ENCODE results near the gene GSG1L2. TPM values are rescaled to one million over a fixed set of nuclear protein-coding genes. Genes with fewer than 3 reads are reported as not detected.

GSG1L2 gene
- total RNA-seq, 1 donor from 2014 or later, result not detected

GRCh38 chr17:9825641-9826150 is 3.8 kb upstream of the GSG1L2 start, which contains the start of gene GLP2R:
Gene GLP2R (plus strand): TSS chr17:9825924. CDS start chr17:9826064, 140 bp downstream.
- no peak for DNase-seq (ENCODE audit: low read depth in 2 of 2)

GRCh38 chr17:9824797-9825338 is 3.0 kb upstream of the GSG1L2 start:
- DNase-seq (ENCODE audit: low read depth in 2 of 2), result no peak

- DNase-seq (ENCODE audit: low read depth in 2 of 2), result no peak
Measured at GRCh38 chr17:9824094-9824493, 2.2 kb upstream of the GSG1L2 start.

- no peak for DNase-seq (ENCODE audit: low read depth in 2 of 2)
Measured at GRCh38 chr17:9820448-9820847, 1.4 kb downstream of the GSG1L2 start.

- DNase-seq (ENCODE audit: low read depth in 2 of 2), result no peak
Measured at GRCh38 chr17:9818760-9819159, 3.1 kb downstream of the GSG1L2 start.

GRCh38 chr17:9817086-9817485 is 4.8 kb downstream of the GSG1L2 start:
- DNase-seq (ENCODE audit: low read depth in 2 of 2), result no peak

- no peak for DNase-seq (ENCODE audit: low read depth in 2 of 2)
Measured at GRCh38 chr17:9816472-9816871, 5.4 kb downstream of the GSG1L2 start.

GRCh38 chr17:9814337-9814945 is 7.4 kb downstream of the GSG1L2 start:
- DNase-seq (ENCODE audit: low read depth in 2 of 2), result no peak

GRCh38 chr17:9813166-9813565 is 8.7 kb downstream of the GSG1L2 start:
- DNase-seq (ENCODE audit: low read depth in 2 of 2), result no peak

GRCh38 chr17:9811537-9811936 is 10.3 kb downstream of the GSG1L2 start:
- no peak for DNase-seq (ENCODE audit: low read depth in 2 of 2)

GRCh38 chr17:9811086-9811485 is 10.8 kb downstream of the GSG1L2 start:
- no peak for DNase-seq (ENCODE audit: low read depth in 2 of 2)

GRCh38 chr17:9810100-9810949 is 11.6 kb downstream of the GSG1L2 start:
- no peak for DNase-seq (ENCODE audit: low read depth in 2 of 2)

GRCh38 chr17:9809409-9809808 is 12.5 kb downstream of the GSG1L2 start:
- no peak for DNase-seq (ENCODE audit: low read depth in 2 of 2)

- no peak for DNase-seq (ENCODE audit: low read depth in 2 of 2)
Measured at GRCh38 chr17:9806699-9807098, 15.2 kb downstream of the GSG1L2 start.

GRCh38 chr17:9805769-9806168 is 16.1 kb downstream of the GSG1L2 start:
- no peak for DNase-seq (ENCODE audit: low read depth in 2 of 2)

- no peak for DNase-seq (ENCODE audit: low read depth in 2 of 2)
Measured at GRCh38 chr17:9802697-9803096, 19.2 kb downstream of the GSG1L2 start.

GRCh38 chr17:9802294-9802693 is 19.6 kb downstream of the GSG1L2 start:
- no peak for DNase-seq (ENCODE audit: low read depth in 2 of 2)

- DNase-seq (ENCODE audit: low read depth in 2 of 2), result no peak
Measured at GRCh38 chr17:9801505-9801904, 20.4 kb downstream of the GSG1L2 start.

GRCh38 chr17:9798724-9799123 is 23.2 kb downstream of the GSG1L2 start:
- no peak for DNase-seq (ENCODE audit: low read depth in 2 of 2)

- no peak for DNase-seq (ENCODE audit: low read depth in 2 of 2)
Measured at GRCh38 chr17:9798008-9798407, 23.9 kb downstream of the GSG1L2 start.

GRCh38 chr17:9792181-9792840 is 29.6 kb downstream of the GSG1L2 start:
- no peak for DNase-seq (ENCODE audit: low read depth in 2 of 2)

Measured in dermis microvascular lymphatic vessel endothelial cell (primary cell).